Pancreas (tissue), 10 donors: Measurements from ENCODE around the gene PDGFC. TPM values are rescaled to one million over a fixed set of nuclear protein-coding genes. Genes with fewer than 3 reads are reported as not detected.
A peak's percentile ranks its signal among the peaks of the same experiment; 100 is the strongest.

Source experiments
- ATAC-seq, 4 donors: fragments of 200-7000 bp; cut with Tn5 transposase; one replicate each; pipeline versions ENCODE4 v1.8.0 to v1.9.1; 2020; ENCODE audit warnings: mild to moderate bottlenecking in 4 of 4, moderate library complexity in 4 of 4
- DNase-seq, 6 donors: peaks; one replicate each; pipeline ENCODE4 v3.0.0-alpha.2; 2020
- FAIRE-seq: peaks from 2 replicates; lab custom pipeline; 2012; peaks lifted over from hg19 to GRCh38; lab: Jason Lieb, UNC
- H3K27ac ChIP-seq, 4 donors: fragments of 200-600 bp; sonication (generic); 1 replicate in 3 of 4; 2 replicates in 1 of 4; pipeline versions ENCODE4 v1.5.0 to v1.8.0; 2020
- H3K27me3 ChIP-seq, 4 donors: fragments of 200-600 bp; one replicate each; pipeline ENCODE4 v1.8.0; 2021
- H3K36me3 ChIP-seq, 3 donors: fragments of 200-600 bp; sonication (generic) in 1 of 3; one replicate each; pipeline versions ENCODE4 v1.5.0 to v1.8.0; 2020 to 2021
- H3K4me1 ChIP-seq, 3 donors: fragments of 200-600 bp; one replicate each; pipeline ENCODE4 v1.8.0; 2021
- H3K4me3 ChIP-seq, 4 donors: fragments of 200-600 bp; sonication (generic) in 2 of 4; one replicate each; pipeline versions ENCODE4 v1.5.0 to v1.8.0; 2020 to 2021
- H3K9me3 ChIP-seq, 4 donors: fragments of 200-600 bp; one replicate each; pipeline ENCODE4 v1.8.0; 2021
- CTCF ChIP-seq, 4 donors: fragments of 200-600 bp; sonication (generic) in 3 of 4; IDR thresholded peaks; one replicate each; pipeline versions ENCODE4 v1.5.0 to v1.8.0; 2021; ENCODE audit warnings: antibody characterized with exemption in 4 of 4
- WGBS, 2 donors: extraction: QIAGEN DNeasy Blood & Tissue Kit; methylation state at CpG; one replicate each; pipeline ENCODE4 v1.1.7; 2013; 5-methylcytosine and 5-hydroxymethylcytosine counted together
- intact Hi-C, 3 donors: fragments of 100-400 bp; cut with DNase I; formaldehyde crosslinking; loops; one replicate each; pipeline versions ENCODE4 v1.11.1 to v1.14.2; 2022
- polyA plus RNA-seq, 2 donors: library from polyadenylated mRNA; stranded (reverse); fragments of 200-250 nt; gene quantifications; one replicate each; pipeline ENCODE4 v1.2.3, GENCODE V29; 2013
- total RNA-seq, 6 donors: library from RNA; stranded (reverse); fragmentation: NEBNext Ultra II Directional in 4 of 6; extraction: Animal tissue kit (Norgen Biotek cat#: 25700) in 4 of 6; gene quantifications; one replicate each; pipeline versions ENCODE4 v1.2.1 to v1.2.4, GENCODE V29; 2021 to 2023
- donor health status: healthy with polysubstance abuse.
- donor health status: DM: no; HTN: no; CAD: no; lungs with moderate emphysema.
- donor health status: DM: no; HTN: no; CAD: no.
- donor health status: control.
- donor health status: control.
- donor health status: Bipolar disorder and iron deficiency.
- donor health status: DM: yes; HTN: yes; CAD: no.
- donor health status: DM: no; HTN: no; CAD: no.
- donor health status: DM: no; HTN: no; CAD: no.
- donor health status: DM: yes; HTN: yes; CAD: no.

PDGFC gene
- total and polyA plus RNA-seq, 8 donors = 4.3 to 32.9 (median 12.9) TPM

GRCh38 chr4:156962058-156962358, 9.6 kb downstream of the PDGFC start:
- ATAC-seq = no peak
- intact Hi-C loops = no loop called here
- 86 to 88% methylated on average over 3 of the region's 3 CpGs for WGBS, 2 donors

GRCh38 chr4:156961196-156962057, 10.2 kb downstream of the PDGFC start:
- H3K4me3 ChIP-seq = no peak overlapping the region
- H3K36me3 ChIP-seq = no peaks in the 10 kb centered on the region
- no peak for TF ChIP-seq CTCF (IDR thresholded peaks at IDR 0.05)
- FAIRE-seq (no peak), ATAC-seq (no peak), DNase-seq (no peak)
- H3K27ac ChIP-seq = no peak overlapping the region
- no peaks in the 10 kb centered on the region for H3K27me3 ChIP-seq
- intact Hi-C loops = no loop called here
- H3K9me3 ChIP-seq = no peaks in the 10 kb centered on the region
- 66 to 70% methylated on average over 9 of the region's 9 CpGs for WGBS, 2 donors
- H3K4me1 ChIP-seq = peaks cover 0 to 30% (median 23%) of the 10 kb centered on the region in 3 donors

More at GRCh38 chr4:156962058-156962358, 9.6 kb downstream of the PDGFC start:
- TF ChIP-seq CTCF (IDR thresholded peaks at IDR 0.05) = no peak
- no peak for FAIRE-seq
- Histone ChIP-seq H3K36me3 (no peaks in the 10 kb centered on the region), H3K4me3 (no peak overlapping the region), H3K27me3 (no peaks in the 10 kb centered on the region), H3K4me1 (peaks cover 0 to 30% (median 20%) of the 10 kb centered on the region in 3 donors), H3K9me3 (no peaks in the 10 kb centered on the region), H3K27ac (no peak overlapping the region)
- no peak for DNase-seq

- H3K27ac ChIP-seq = no peak overlapping the region
- H3K4me3 ChIP-seq = no peak overlapping the region
- 82 to 85% methylated on average over 3 of the region's 3 CpGs for WGBS, 2 donors
- intact Hi-C loops = no loop called here
- H3K27me3 ChIP-seq = no peaks in the 10 kb centered on the region
- ATAC-seq (no peak), DNase-seq (no peak), FAIRE-seq (no peak)
- no peaks in the 10 kb centered on the region for H3K9me3 ChIP-seq
- no peaks in the 10 kb centered on the region for H3K36me3 ChIP-seq
- peaks cover 0 to 30% (median 24%) of the 10 kb centered on the region in 3 donors for H3K4me1 ChIP-seq
- no peak for TF ChIP-seq CTCF (IDR thresholded peaks at IDR 0.05)
Measured at GRCh38 chr4:156959298-156959702, 12.3 kb downstream of the PDGFC start.

- peaks cover 0 to 30% (median 24%) of the 10 kb centered on the region in 3 donors for H3K4me1 ChIP-seq
- 76 to 83% methylated on average over 2 of the region's 2 CpGs for WGBS, 2 donors
- FAIRE-seq (no peak), ATAC-seq (peak in 3 of 4 donors; percentile 18 to 36 (median 32)), DNase-seq (no peak)
- H3K4me3 ChIP-seq = no peak overlapping the region
- H3K9me3 ChIP-seq = no peaks in the 10 kb centered on the region
- intact Hi-C loops = no loop called here
- no peak for TF ChIP-seq CTCF (IDR thresholded peaks at IDR 0.05)
- peak overlapping the region in 1 of 4 donors; percentile 17 for H3K27ac ChIP-seq
- no peaks in the 10 kb centered on the region for H3K27me3 ChIP-seq
- no peaks in the 10 kb centered on the region for H3K36me3 ChIP-seq
Measured at GRCh38 chr4:156958276-156959074, 13.1 kb downstream of the PDGFC start.
